ENCODE results near the gene CDV3. TPM values are rescaled to one million over a fixed set of nuclear protein-coding genes. Genes with fewer than 3 reads are reported as not detected.

The CDV3 gene
- total RNA-seq, 1 experiment from 2014 or later = 284 TPM

DNA sequence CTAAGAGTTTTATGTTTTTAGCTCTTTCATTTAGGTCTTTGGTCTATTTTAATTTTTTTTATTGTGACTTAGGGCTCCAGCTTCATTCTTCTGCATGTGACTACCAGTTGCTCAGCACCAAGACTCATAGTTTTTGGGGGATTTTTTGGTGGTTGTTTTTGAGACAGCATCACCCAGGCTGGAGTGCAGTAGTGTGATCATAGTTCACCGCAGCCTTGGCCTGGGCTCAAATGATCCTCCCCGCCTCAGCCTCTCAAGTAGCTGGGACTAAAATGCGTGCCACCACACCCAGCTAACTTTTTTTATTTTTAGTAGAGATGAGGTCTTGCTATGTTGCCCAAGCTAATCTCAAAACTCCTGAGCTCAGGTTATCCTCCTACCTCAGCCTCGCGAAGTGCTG lies 19.4 kb downstream of the CDV3 start:
- Mint-ChIP-seq H3K9me3 (ENCODE audit: unreplicated experiment) (no peaks in the 10 kb centered on the region), H3K4me1 (ENCODE audit: low read depth, unreplicated experiment) (peaks cover 28% of the 10 kb centered on the region), H3K4me3 (ENCODE audit: unreplicated experiment) (no peak overlapping the region), H3K27me3 (ENCODE audit: insufficient read depth, unreplicated experiment) (no peaks in the 10 kb centered on the region), H3K36me3 (ENCODE audit: insufficient read depth, unreplicated experiment) (peaks cover 52% of the 10 kb centered on the region), H3K27ac (ENCODE audit: unreplicated experiment) (peak overlapping the region; percentile 12)
- peaks cover 19% of the 10 kb centered on the region for H3K4me1 ChIP-seq
- no TSS peak for BruUV-seq (replicated peaks)
- ChIA-PET POLR2A (no interaction called here), CTCF (no interaction called here)
- intact Hi-C loops (cut with micrococcal nuclease; ENCODE audit: unreplicated experiment) = no loop called here
- H3K4me3 ChIP-seq (ENCODE audit: low read depth, low read length) = no peak overlapping the region
- TF ChIP-seq, protein P1, sequence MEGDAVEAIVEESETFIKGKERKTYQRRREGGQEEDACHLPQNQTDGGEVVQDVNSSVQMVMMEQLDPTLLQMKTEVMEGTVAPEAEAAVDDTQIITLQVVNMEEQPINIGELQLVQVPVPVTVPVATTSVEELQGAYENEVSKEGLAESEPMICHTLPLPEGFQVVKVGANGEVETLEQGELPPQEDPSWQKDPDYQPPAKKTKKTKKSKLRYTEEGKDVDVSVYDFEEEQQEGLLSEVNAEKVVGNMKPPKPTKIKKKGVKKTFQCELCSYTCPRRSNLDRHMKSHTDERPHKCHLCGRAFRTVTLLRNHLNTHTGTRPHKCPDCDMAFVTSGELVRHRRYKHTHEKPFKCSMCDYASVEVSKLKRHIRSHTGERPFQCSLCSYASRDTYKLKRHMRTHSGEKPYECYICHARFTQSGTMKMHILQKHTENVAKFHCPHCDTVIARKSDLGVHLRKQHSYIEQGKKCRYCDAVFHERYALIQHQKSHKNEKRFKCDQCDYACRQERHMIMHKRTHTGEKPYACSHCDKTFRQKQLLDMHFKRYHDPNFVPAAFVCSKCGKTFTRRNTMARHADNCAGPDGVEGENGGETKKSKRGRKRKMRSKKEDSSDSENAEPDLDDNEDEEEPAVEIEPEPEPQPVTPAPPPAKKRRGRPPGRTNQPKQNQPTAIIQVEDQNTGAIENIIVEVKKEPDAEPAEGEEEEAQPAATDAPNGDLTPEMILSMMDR (IDR thresholded peaks at IDR 0.05; ENCODE audit: insufficient read depth in 1 of 2, low read depth in 1 of 2, low read length in 1 of 2, severe bottlenecking in 1 of 2, unreplicated experiment in 1 of 2) = no peak
- no peaks in the 10 kb centered on the region for H3K9me3 ChIP-seq
- DNase-seq = no peak
- no peaks in the 10 kb centered on the region for H3K27me3 ChIP-seq (replicated peaks; ENCODE audit: control insufficient read depth, insufficient read depth, low read length)
- no peaks in the 10 kb centered on the region; the same call in 1 of the 2 replicates for H3K36me3 ChIP-seq (ENCODE audit: control insufficient read depth, insufficient read depth, low read length)

DNA sequence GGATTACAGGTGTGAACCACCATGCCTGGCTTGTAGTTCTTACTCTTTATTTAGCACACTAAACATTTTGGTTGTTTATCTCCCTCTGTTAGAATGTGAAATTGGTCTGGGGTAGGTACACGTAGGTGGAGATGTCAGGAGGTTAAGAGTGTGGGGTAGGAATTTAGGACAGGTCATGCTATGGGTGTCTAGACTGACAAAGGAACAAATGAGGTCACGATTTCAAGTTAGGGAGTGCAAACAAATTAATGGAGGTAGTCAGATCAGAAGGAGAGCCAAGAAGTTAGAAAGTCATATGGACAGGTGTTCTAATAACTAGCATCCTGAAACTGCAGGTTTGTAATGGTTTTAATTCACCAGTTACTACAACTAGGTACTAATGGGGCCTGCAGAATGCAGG lies 19.8 kb downstream of the CDV3 start:
- intact Hi-C loops (cut with micrococcal nuclease; ENCODE audit: unreplicated experiment) = no loop called here
- TF ChIP-seq, protein P1 (IDR thresholded peaks at IDR 0.05; ENCODE audit: insufficient read depth in 1 of 2, low read depth in 1 of 2, low read length in 1 of 2, severe bottlenecking in 1 of 2, unreplicated experiment in 1 of 2) = no peak
- CTCF ChIA-PET = no interaction called here
- POLR2A ChIA-PET = interaction anchor here (0.6 kb wide), 1 partner anchor 107 kb away, joined by 4 read pairs; no protein-coding TSS in a partner anchor
- Mint-ChIP-seq H3K27ac (ENCODE audit: unreplicated experiment) (peak overlapping the region; percentile 12), H3K9me3 (ENCODE audit: unreplicated experiment) (no peaks in the 10 kb centered on the region), H3K36me3 (ENCODE audit: insufficient read depth, unreplicated experiment) (peaks cover 52% of the 10 kb centered on the region), H3K4me3 (ENCODE audit: unreplicated experiment) (no peak overlapping the region), H3K4me1 (ENCODE audit: low read depth, unreplicated experiment) (peaks cover 29% of the 10 kb centered on the region), H3K27me3 (ENCODE audit: insufficient read depth, unreplicated experiment) (no peaks in the 10 kb centered on the region)
- H3K9me3 ChIP-seq = no peaks in the 10 kb centered on the region
- DNase-seq = no peak
- no TSS peak for BruUV-seq (replicated peaks)
- H3K4me1 ChIP-seq = peaks cover 23% of the 10 kb centered on the region
- no peaks in the 10 kb centered on the region; the same call in 1 of the 2 replicates for H3K36me3 ChIP-seq (ENCODE audit: control insufficient read depth, insufficient read depth, low read length)
- H3K4me3 ChIP-seq (ENCODE audit: low read depth, low read length) = no peak overlapping the region
- H3K27me3 ChIP-seq (replicated peaks; ENCODE audit: control insufficient read depth, insufficient read depth, low read length) = no peaks in the 10 kb centered on the region

DNA sequence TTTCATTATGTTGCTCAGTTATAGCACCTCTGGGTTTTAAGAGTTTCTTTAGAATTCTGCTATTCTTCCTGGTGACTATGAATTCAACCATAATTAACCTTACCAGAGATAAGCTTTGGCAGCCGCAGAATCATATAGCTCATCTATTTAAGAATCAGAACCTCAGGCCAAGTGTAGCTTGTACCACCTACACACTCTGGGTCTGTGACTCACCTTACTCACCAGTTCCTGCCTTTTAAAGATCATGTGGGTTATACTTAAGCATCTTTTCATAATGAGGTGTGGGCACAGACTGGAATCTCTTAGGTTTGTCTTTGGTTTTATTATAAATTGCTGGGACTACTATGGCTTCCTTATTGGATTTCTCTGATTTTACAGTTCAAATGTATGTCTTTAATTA lies 21.9 kb downstream of the CDV3 start:
- intact Hi-C loops (cut with micrococcal nuclease; ENCODE audit: unreplicated experiment) = no loop called here
- H3K36me3 Mint-ChIP-seq (ENCODE audit: insufficient read depth, unreplicated experiment) = peaks cover 46% of the 10 kb centered on the region
- no peaks in the 10 kb centered on the region for H3K27me3 Mint-ChIP-seq (ENCODE audit: insufficient read depth, unreplicated experiment)
- peaks cover 20% of the 10 kb centered on the region for H3K4me1 Mint-ChIP-seq (ENCODE audit: low read depth, unreplicated experiment)
- Histone ChIP-seq H3K36me3 (ENCODE audit: control insufficient read depth, insufficient read depth, low read length) (no peaks in the 10 kb centered on the region), H3K4me3 (ENCODE audit: low read depth, low read length) (no peak overlapping the region), H3K4me1 (peaks cover 26% of the 10 kb centered on the region), H3K27me3 (replicated peaks; ENCODE audit: control insufficient read depth, insufficient read depth, low read length) (no peaks in the 10 kb centered on the region), H3K9me3 (no peaks in the 10 kb centered on the region)
- no peak overlapping the region for H3K27ac Mint-ChIP-seq (ENCODE audit: unreplicated experiment)
- no peak overlapping the region for H3K4me3 Mint-ChIP-seq (ENCODE audit: unreplicated experiment)
- H3K9me3 Mint-ChIP-seq (ENCODE audit: unreplicated experiment) = no peaks in the 10 kb centered on the region
- TF ChIP-seq, protein P1 (IDR thresholded peaks at IDR 0.05; ENCODE audit: insufficient read depth in 1 of 2, low read depth in 1 of 2, low read length in 1 of 2, severe bottlenecking in 1 of 2, unreplicated experiment in 1 of 2) = no peak
- no TSS peak for BruUV-seq (replicated peaks)
- no peak for DNase-seq
- ChIA-PET CTCF (no interaction called here), POLR2A (interaction anchor here (0.5 kb wide), 1 partner anchor 915 kb away, joined by 3 read pairs; no protein-coding TSS in a partner anchor)

Measured in Caco-2 (cell line).